HG03439 (cell line): ENCODE results near the gene PUS1.
"Not testable (repeated sequence)": the region's sequence is repeated elsewhere in the genome, so short reads cannot be mapped to it uniquely, and the experiment has no call there.

ENCODE experiments used
- ATAC-seq: cut with Tn5 transposase; IDR thresholded peaks from one replicate; pipeline ENCODE4 v1.9.1; 2021; ENCODE audit warnings: mild to moderate bottlenecking, moderate library complexity; ENCODE audit not compliant: unreplicated experiment

The PUS1 gene

GRCh38 chr12:131959116-131959515, 30.0 kb downstream of the PUS1 start:
- ATAC-seq, result no peak

- ATAC-seq, result no peak
These were observed 30.8 kb downstream of the PUS1 start for GRCh38 chr12:131959641-131960589.

DNA sequence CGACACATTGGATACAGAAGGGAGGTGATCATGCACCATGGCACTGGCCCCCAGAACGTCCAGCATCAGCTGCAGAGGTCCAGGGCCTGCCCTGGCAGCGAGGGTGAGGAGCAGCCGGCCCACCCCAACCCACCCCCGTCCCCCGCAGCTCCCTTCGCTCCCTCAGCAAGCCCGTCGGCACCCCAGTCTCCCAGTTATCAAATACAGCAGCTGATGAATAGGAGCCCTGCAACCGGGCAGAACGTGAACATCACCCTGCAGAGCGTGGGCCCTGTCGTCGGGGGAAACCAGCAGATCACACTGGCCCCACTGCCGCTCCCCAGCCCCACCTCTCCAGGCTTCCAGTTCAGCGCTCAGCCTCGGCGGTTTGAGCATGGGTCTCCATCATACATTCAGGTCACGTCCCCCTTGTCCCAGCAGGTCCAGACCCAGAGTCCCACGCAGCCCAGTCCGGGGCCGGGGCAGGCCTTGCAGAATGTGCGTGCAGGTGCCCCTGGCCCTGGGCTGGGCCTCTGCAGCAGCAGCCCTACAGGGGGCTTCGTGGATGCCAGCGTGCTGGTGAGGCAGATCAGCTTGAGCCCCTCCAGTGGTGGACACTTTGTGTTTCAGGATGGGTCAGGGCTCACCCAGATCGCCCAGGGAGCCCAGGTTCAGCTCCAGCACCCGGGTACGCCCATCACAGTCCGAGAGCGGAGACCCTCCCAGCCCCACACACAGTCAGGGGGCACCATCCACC, 31.7 kb downstream of the PUS1 start:
- ATAC-seq, result not testable (repeated sequence)

- not testable (repeated sequence) for ATAC-seq
These were observed 32.3 kb downstream of the PUS1 start for GRCh38 chr12:131961328-131961727.

DNA sequence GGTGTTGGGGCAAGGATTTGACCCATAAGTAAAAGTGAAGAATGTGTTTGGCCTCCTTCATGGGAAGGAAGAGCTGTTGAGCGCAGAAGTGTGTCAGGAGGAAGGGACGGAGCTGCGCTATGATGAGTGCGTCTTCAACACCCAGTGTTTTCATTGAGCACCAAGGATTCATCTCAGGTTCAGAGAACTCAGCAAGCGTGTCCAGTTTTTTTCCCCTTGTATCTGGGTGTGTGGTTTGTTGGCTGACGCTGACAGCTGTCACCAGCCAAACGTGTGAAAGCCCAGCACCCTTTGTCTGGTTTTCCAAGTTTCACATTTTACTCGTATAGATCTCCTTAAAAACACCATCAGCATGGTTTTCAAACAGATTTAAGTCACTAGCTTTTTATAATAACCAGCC, 33.0 kb downstream of the PUS1 start:
- no peak for ATAC-seq

GRCh38 chr12:131963381-131963780, 34.3 kb downstream of the PUS1 start:
- ATAC-seq, result no peak

GRCh38 chr12:131965073-131965472, 36.0 kb downstream of the PUS1 start:
- no peak for ATAC-seq

DNA sequence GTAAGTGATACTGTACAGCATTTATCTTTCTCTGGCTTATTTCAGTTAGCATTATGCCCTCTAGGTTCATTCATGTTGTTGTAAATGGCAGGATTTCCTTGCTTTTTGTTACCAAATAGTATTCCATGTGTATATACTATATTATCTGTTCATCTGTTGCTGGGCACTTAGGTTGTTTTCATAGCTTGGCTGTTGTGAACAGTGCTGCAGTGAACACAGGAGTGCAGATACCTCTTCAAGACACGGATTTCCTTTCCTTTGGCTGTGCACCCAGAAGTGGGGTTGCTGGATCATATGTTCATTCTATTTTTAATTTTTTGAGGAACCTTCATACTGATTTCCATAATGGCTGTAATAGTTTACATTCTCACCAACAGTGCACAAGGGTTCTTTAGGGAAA, 42.1 kb downstream of the PUS1 start:
- ATAC-seq, result no peak

GRCh38 chr12:131975228-131975627, 46.2 kb downstream of the PUS1 start:
- no peak for ATAC-seq

GRCh38 chr12:131979606-131980005, 50.5 kb downstream of the PUS1 start:
- ATAC-seq, result no peak

DNA sequence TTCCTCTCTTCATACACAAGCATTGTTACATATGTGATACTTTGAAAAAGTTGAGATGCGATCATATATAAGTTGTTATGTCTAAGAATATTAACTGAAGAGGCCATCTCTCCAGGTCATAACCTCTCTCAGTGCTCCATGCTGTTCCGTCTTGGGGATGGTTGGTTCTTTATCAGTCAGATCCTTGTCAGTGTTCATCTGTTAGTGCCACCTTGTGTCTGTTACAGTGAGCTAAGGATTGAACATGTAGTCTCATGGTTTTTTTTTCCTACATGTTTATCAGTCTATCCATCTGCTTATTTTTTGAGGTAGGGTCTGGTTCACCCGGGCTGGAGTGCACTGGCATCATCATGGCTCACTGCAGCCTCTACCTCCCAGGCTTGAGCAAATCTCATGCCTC, 51.2 kb downstream of the PUS1 start:
- no peak for ATAC-seq

- ATAC-seq, result no peak
These were observed 52.3 kb downstream of the PUS1 start for GRCh38 chr12:131981388-131981787.

GRCh38 chr12:131982041-131982440, 53.0 kb downstream of the PUS1 start:
- ATAC-seq, result no peak

DNA sequence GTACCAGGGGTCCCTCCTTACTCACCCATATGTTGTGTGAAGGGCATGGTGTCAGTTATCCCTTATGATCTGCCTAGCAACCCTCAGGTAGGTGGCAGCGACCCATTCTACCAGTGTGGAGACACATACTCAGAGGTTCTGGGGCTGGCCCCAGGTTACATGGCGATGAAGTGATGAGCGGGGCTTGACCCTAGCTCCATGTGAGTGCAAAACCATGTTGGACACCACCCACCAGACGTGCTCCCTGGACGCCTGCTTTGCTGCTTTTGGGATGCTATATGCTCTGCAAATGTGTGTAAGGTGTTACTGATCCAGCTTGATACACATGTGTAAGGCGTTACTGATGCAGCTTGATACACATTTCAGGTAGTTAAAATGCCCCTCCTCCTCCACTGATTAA, 54.0 kb downstream of the PUS1 start:
- ATAC-seq, result no peak

DNA sequence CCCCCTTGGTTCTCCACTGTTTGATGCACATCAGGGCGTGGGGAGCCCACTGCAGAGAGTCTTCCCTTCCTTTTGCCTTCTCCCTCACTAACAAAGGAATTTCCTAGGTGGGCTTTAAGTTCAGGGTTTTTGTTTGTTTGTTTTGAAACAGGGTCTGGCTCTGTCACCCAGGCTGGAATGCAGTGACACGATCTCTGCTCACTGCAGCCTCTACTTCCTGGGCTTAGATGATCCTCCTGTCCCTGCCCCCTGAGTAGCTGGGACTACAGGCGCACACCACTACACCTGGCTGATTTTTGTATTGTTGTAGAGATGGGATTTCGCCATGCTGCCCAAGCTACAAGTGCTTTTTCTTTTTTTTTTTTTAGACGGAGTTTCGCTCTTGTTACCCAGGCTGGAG, 54.5 kb downstream of the PUS1 start:
- no peak for ATAC-seq

- no peak for ATAC-seq
These were observed 55.3 kb downstream of the PUS1 start for GRCh38 chr12:131984334-131984733.

- ATAC-seq, result not testable (repeated sequence)
These were observed 56.4 kb downstream of the PUS1 start for GRCh38 chr12:131985510-131985875.

GRCh38 chr12:131986361-131986760, 57.3 kb downstream of the PUS1 start:
- ATAC-seq, result no peak

DNA sequence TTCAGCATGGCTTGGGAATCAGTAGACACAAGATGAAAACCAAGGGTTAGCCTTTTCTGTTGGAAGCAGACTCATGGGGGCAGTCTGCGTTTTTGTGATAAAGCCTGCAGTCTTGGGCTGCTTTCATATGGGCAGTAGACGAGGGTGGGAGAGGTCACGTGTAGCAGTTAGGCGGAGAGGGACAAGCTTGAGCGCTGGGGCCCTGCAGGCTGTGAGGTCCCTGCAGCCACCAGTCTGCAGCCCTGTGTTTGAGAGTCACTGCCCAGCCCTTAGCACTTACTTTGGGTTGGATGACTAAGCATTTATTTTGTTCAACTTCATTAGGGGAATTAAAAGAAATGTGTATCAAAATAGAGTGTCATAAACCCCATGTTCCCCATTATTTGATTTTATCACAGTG, 57.8 kb downstream of the PUS1 start:
- no peak for ATAC-seq

- no peak for ATAC-seq
These were observed 58.5 kb downstream of the PUS1 start for GRCh38 chr12:131987552-131987951.

- no peak for ATAC-seq
These were observed 59.1 kb downstream of the PUS1 start for GRCh38 chr12:131988054-131988796.
